LNCAP (cell line): Measurements from ENCODE around the gene BATF.

Source experiments
- CTCF ChIP-seq: fragments of 450-650 bp; IDR thresholded peaks from 2 replicates; pipeline ENCODE4 v1.5.1; 2017; ENCODE audit warnings: mild to moderate bottlenecking

The BATF gene

GRCh38 chr14:75551021-75551420, 28.8 kb downstream of the BATF start:
- TF ChIP-seq CTCF = no peak

- TF ChIP-seq CTCF = no peak
Measured at GRCh38 chr14:75553157-75553556, 30.9 kb downstream of the BATF start.

GRCh38 chr14:75553761-75554364, 31.6 kb downstream of the BATF start:
- no peak for TF ChIP-seq CTCF

GRCh38 chr14:75554482-75554881, 32.2 kb downstream of the BATF start:
- no peak for TF ChIP-seq CTCF

GRCh38 chr14:75558440-75558839, 36.2 kb downstream of the BATF start:
- TF ChIP-seq CTCF = no peak

GRCh38 chr14:75559045-75559444, 36.8 kb downstream of the BATF start:
- TF ChIP-seq CTCF = no peak

- no peak for TF ChIP-seq CTCF
Measured at GRCh38 chr14:75559451-75560222, 37.4 kb downstream of the BATF start.
